Omental fat pad (tissue), 4 donors: Measurements from ENCODE around the gene RPL18A. TPM values are rescaled to one million over a fixed set of nuclear protein-coding genes. Genes with fewer than 3 reads are reported as not detected.

Experiments used
- ATAC-seq: fragments of 150-250 bp; one replicate; pipeline ENCODE4 v1.9.1; 2016; ENCODE audit warnings: mild to moderate bottlenecking, moderate library complexity; ENCODE audit not compliant: low FRiP score
- DNase-seq: peaks from one replicate; pipeline ENCODE4 v3.0.0-alpha.2; 2019; ENCODE audit warnings: low spot score
- total RNA-seq, 4 donors: library from RNA; depleted of rRNA; stranded (reverse); fragments of >200 nt; gene quantifications; one replicate each; pipeline ENCODE4 v1.1.0, GENCODE V29; 2016
- TF ChIP-seq, protein P1 (sequence below), 3 donors: fragments of 450-650 bp; IDR thresholded peaks; one replicate each; pipeline ENCODE4 v1.5.1; 2016 to 2017; ENCODE audit warnings: antibody characterized with exemption in 3 of 3, mild to moderate bottlenecking in 3 of 3, moderate library complexity in 2 of 3

The RPL18A gene
- total RNA-seq, 4 donors from 2014 or later, result 1,225 to 1,599 (median 1,335) TPM

GRCh38 chr19:17848595-17849292 lies 11.0 kb upstream of the RPL18A start:
- TF ChIP-seq, protein P1, sequence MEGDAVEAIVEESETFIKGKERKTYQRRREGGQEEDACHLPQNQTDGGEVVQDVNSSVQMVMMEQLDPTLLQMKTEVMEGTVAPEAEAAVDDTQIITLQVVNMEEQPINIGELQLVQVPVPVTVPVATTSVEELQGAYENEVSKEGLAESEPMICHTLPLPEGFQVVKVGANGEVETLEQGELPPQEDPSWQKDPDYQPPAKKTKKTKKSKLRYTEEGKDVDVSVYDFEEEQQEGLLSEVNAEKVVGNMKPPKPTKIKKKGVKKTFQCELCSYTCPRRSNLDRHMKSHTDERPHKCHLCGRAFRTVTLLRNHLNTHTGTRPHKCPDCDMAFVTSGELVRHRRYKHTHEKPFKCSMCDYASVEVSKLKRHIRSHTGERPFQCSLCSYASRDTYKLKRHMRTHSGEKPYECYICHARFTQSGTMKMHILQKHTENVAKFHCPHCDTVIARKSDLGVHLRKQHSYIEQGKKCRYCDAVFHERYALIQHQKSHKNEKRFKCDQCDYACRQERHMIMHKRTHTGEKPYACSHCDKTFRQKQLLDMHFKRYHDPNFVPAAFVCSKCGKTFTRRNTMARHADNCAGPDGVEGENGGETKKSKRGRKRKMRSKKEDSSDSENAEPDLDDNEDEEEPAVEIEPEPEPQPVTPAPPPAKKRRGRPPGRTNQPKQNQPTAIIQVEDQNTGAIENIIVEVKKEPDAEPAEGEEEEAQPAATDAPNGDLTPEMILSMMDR (IDR thresholded peaks at IDR 0.05), result no peak
- ATAC-seq (no peak), DNase-seq (no peak)

GRCh38 chr19:17854061-17854460 lies 5.6 kb upstream of the RPL18A start:
- ATAC-seq (no peak), DNase-seq (no peak)
- TF ChIP-seq, protein P1 (IDR thresholded peaks at IDR 0.05), result no peak

DNA sequence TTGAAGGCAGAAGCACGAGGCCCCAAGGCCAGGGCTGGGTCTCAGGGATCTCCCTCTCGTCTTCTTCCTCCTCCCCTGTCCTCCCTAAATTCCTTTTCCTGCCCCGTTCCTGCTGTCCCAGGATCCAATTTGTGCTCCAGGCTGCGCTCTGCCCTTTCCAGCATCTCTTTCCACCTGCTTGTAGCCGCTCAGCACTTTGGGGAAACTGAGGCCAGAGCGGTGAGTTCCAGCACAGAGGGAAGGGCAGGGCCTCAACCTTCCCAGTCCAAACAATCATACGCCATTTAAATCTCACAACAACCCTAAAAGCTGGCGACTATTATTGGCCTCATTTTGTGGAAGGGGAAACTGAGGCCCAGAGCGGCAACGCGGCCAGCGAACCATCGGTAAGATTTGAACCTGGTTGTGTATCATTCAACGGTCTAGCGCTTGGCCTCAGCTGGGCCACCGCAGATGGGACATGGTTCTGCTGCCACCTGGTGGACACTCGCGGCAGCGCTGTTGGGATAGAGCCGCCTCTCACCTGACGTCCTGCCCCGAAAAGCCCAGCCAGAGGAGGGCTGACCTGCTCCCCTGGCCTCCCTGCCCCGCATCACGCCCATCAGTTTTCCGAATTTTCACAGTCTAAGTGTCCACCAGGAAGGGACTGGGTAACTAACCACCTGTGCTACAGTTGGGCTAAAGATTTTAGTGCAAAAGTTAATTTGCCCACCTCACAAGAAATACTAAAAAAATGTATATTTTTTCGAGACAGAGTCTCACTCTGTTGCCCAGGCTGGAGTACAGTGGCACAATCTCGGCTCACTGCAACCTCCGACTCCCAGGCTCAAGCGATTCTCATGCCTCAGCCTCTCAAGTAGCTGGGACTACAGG lies 4.2 kb upstream of the RPL18A start:
- DNase-seq (peak; percentile 96), ATAC-seq (peak; percentile 65)
- TF ChIP-seq, protein P1 (IDR thresholded peaks at IDR 0.05), result peak in 2 of 3 donors; percentile 84 to 87

- TF ChIP-seq, protein P1 (IDR thresholded peaks at IDR 0.05), result no peak
- ATAC-seq, result no peak
Measured at GRCh38 chr19:17860331-17860992, 752 bp downstream of the RPL18A start.

GRCh38 chr19:17860993-17861360 lies 1.3 kb downstream of the RPL18A start:
- DNase-seq (no peak), ATAC-seq (no peak)
- TF ChIP-seq, protein P1 (IDR thresholded peaks at IDR 0.05), result no peak

More at GRCh38 chr19:17860331-17860992, 752 bp downstream of the RPL18A start:
- DNase-seq, result no peak

DNA sequence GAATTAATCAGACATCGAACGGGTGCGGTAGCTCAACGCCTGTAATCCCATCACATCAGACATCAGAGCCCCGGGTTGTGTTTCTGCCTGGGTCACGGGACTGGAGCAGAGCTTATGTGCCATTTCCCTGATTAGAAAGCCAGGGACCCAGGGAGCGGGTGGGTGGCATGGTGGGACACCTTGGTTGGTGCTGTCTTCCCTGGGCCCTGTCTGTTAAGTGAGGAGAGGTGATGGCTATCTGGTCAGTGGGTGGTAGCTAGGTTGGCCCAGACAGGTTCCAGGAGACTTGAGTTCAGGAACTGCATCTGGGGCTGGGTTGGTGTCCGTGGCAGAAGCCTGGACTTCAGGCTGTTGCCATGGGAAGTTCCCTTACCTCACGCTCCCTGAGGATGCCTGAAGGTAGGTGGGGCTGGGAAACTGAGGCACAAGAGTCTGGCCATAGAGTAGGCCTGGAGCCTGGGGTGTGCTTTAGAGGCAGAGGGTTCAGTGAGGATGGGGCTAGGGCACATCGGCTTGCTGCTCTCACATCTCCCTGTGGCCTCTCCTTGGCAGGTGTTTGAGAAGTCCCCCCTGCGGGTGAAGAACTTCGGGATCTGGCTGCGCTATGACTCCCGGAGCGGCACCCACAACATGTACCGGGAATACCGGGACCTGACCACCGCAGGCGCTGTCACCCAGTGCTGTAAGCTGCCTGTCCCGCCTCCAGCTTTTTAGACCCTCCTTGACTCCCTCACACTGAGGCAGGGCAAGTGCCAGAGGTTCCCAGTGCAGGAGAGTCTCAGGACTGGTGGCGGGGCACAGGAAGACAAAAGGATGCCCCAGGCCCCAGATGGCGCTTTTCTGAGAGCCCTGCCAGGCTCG lies 2.1 kb downstream of the RPL18A start:
- ATAC-seq (no peak), DNase-seq (no peak)
- TF ChIP-seq, protein P1 (IDR thresholded peaks at IDR 0.05), result no peak
